Activated CD4-positive, alpha-beta T cell treated with anti-CD3 and anti-CD28 coated beads, Interleukin-2, Interleukin-4, amounts not matched to agents 100 ng/mL and 50 ng/mL, durations not matched to agents 16 hours and 8 hours (primary cell): ENCODE measurements around the gene RBFOX2.
"Not testable (repeated sequence)": the region's sequence is repeated elsewhere in the genome, so short reads cannot be mapped to it uniquely, and the experiment has no call there.

Source experiments
- DNase-seq: peaks from one replicate; pipeline ENCODE4 v3.0.0-alpha.2; 2020; ENCODE audit warnings: low spot score

RBFOX2 gene

DNA sequence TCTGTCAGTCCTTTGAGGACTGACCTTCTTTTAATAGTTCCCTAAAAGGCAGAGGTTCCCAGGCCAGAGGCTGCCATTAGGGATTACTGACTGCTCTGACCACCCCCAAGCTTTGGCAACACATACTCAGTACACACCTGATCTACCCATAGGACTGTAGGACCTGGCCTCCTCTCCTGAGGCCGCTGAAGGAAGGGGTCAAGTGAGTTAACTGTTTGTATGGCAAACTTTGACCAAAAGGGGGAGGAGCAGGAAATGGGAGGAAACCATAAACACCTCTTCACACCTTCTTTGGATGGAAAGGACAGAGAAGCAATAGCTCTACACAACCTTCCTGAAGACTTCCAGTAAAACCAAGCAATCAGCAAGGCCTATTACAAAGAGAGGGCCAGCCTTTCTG, 207.0 kb downstream of the RBFOX2 start:
- DNase-seq: no peak

DNA sequence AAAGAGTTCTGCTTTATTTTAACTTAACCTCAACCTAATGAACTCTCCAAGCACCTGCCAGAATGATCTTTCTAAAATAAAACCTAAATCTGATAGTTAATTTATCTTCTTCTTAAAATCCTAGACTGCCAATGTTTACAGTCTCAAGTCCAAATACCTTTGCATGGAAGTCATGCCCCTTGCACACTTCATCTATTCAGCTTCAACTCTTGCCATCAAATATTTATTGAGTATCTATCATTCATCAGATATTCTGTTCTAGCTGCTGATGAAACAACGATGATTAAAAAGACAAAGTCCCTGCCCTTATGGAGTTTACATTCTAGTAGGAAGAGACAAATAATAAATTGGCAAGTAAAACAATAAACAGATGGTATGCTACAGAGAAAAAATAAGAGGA, 209.2 kb downstream of the RBFOX2 start:
- DNase-seq: no peak

DNA sequence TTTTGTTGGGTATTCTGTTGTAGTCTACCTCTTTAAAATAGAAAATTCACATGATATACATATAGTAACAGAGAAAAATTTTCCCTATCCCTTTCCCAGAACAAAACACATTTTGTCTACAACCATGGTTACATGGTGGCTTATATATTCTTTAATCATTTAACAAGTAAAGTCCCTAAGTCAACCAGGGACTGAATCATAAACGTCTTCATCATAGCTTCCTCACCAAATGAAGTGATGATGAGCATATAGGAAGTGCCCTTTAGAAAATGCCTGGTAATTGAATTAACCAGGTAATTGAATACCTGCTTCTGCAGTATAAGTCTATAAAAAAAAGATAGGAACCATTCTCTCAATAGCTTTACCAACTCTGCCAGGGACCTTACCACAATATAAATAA, 209.7 kb downstream of the RBFOX2 start:
- no peak for DNase-seq

DNA sequence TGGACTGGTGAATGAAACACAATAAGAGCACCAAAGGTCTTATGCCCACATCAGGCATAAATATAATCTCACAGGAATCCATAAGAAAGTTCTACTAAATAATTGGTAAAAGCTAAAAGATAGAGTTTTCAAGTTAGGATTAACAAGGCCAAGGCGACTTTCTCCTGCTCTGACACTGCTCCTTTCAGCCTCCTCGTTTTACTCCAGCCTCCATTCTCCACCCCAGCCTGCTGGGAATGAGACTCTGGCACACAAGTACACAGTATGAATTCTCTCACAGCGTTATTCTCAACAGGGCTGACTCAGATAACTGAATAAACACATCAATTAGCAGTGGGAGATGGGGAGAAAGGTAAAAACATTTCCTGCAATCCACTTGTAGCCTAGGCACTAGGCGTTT, 216.0 kb downstream of the RBFOX2 start:
- no peak for DNase-seq

DNA sequence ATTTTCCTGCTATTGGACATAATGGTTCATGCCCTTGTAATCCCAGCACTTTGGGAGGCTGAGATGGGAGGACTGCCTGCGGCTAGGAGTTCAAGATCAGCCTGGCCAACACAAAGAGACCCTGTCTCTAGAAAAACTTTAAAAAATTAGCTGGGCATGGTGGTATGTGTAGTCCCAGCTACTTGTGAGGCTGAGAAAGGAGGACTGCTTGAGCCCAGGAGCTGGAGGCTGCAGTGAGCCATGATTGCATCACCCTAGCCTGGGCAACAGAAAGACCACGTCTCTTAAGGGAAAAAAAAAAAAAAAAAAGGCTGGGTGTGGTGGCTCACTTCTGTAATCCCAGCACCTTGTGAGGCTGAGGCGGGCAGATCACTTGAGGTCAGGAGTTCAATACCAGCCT, 217.0 kb downstream of the RBFOX2 start:
- DNase-seq: no peak

DNA sequence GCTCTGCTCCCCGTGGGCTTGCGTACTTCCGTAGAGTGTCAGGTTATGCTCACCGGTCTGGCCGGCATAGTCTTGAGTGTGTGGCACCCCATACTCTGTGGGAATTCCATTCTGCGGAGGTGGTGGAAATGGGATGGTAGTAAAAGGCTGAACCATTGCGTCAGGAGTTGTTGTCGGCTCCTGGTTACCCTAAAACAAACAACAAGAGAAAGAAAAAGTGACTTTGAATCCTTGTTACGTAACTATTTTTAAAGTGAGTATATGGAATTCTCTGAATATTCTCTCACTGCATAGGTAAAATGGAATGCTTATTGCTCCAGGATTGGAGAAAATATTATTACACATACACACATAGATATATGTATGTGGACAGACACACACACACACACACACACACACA, 218.8 kb downstream of the RBFOX2 start:
- no peak for DNase-seq

DNA sequence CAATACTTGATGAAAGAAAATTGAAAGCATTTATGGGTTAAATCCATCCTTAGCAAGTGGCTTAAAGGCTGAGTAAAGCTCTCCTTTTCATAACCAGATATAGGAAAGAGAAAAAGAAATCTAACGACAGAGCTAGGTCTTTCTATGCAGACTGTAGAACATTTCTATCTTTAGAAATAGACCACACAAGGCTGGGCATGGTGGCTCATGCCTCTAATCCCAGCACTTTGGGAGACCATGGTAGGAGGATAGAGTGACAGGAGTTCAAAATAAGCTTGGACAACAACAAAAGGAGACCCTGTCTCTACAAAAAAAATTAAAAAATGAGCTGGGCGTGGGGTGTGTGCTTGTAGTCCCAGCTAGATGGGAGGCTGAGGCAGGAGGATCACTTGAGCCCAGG, 220.2 kb downstream of the RBFOX2 start:
- no peak for DNase-seq

DNA sequence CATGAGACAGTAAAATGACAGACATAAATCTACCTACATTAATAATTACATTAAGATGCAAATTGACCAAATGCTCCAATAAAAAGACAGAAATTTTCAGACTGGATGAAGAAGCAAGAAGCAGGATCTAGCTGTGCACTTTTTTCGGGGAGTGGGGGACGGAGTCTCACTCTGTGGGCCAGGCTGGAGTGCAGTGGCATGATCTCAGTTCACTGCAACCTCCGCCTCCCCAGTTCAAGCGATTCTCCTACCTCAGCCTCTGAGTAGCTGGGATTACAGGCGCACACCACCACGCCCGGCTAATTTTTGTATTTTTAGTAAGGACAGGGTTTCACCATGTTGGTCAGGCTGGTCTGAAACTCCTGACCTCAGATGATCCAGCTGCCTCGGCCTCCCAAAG, 222.0 kb downstream of the RBFOX2 start:
- not testable (repeated sequence) for DNase-seq

DNA sequence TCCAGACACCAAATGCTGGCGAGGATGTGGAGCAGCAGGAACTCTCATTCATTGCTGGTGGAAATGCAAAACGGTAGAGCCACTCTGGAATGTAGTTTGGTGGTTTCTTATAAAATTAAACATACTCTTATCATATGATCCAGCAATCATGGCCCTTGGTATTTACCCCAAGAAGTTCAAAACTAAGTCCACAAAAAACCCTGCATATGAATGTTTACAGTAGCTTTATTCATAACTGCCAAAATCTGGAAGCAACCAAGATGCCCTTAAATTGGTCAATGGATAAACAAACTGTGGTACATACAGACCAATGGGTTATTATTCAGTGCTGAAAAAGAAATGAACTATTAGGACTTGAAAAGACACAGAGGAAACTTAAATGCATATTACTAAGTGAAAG, 223.2 kb downstream of the RBFOX2 start:
- DNase-seq: no peak

DNA sequence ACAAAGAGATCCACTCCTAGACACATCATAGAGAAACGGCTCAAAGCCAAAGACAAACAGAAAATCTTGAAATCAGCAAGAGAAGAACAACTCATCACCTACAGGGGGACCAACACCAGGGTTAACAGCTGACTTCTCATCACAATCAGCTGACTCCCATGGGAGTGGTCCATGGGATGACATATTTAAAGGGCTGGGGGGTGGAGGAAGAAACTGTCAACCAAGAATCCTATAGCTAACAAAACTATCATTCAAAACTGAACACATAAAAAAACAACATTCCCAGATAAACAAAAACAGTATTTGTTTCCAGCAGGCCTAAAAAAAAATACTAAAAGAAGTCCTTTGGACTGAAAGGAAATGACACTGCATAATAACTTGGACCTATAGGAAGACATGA, 224.2 kb downstream of the RBFOX2 start:
- no peak for DNase-seq

DNA sequence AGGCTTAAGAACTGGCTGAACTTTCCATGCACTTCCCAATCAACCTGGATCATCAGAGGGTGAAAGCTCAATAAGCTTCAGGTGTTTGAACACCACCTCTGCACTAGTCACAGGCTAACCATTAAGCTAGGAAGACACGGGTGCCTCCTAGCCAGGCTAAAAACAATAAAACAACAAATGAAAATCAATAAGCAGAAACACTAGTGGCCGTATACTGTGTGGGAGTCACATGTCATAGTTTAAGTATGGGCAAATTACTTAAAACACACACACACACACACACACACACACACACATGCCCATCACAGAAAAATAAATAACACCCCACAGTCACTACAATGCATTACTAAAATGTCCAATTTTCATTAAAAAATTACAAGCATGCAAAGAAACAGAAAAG, 225.7 kb downstream of the RBFOX2 start:
- no peak for DNase-seq

DNA sequence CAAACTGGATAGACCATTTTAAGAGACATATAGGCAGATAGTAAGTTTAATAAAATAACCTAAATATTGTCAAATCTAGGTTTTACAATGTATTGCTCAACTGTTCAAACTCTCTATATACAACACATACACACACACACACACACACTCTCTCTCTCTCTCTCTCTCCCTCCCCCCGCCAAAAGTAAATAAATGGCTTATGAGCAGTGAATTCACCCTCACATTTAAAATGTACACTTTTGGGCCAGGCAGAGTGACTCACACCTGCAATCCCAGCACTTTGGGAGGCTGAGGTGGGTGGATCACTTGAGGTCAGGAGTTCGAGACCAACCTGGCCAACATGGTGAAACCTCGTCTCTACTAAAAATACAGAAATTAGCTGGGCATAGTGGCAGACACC, 227.3 kb downstream of the RBFOX2 start:
- DNase-seq: not testable (repeated sequence)

DNA sequence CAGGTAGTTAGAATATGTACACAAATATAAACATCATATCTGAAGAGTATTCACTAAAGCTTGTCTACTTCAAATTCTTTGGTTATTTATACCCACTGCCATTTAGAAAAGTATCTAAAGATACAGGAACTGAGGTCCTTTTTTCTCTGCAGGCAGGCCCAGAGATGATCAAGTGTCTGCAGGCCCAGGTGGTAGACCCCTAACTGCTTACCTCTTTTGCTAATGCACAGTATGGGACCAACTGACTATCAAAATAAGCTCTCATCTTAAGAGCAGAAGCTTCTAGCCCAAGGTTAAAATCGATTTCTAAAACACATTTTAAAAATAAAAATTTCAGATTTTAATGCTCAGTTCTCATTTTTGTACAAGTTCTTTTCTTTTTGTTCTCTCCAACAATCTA, 229.5 kb downstream of the RBFOX2 start:
- DNase-seq: no peak

DNA sequence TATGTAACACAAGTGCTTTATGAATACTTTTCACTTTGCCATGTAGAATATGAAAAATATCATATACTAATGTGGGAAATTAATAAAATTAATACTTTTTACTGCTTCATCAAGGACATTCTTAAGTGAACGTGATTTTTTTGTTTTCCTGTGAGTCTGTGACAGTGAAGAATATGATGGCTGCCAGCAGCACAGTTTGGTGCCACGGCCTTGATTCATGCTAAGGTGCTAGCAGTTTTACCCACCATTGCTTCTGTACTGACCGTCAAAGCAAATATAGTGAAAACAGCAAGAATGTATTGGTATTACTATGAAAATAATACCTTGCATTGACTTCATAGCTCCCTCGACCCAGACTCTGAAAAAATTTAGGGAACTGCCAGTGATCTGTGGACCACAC, 231.2 kb downstream of the RBFOX2 start:
- no peak for DNase-seq

DNA sequence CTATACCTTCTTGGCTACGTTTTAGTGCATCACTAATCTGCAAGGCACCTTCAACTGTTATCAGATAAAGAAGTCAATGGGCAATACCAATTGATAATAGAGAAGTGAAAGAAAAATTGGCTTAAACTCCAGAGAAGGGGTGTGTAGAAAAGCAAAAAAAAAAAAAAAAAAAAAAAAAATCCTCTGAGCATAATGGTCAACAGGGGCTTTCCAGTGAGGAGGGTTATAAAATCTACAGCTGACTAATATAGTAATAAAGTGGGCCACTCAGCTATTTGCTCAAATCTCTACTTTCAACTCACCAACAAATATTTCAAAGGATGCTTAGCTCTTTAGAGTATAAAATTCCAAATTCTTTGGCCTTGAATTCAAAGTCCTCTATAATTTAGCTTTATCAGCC, 233.1 kb downstream of the RBFOX2 start:
- DNase-seq: no peak

DNA sequence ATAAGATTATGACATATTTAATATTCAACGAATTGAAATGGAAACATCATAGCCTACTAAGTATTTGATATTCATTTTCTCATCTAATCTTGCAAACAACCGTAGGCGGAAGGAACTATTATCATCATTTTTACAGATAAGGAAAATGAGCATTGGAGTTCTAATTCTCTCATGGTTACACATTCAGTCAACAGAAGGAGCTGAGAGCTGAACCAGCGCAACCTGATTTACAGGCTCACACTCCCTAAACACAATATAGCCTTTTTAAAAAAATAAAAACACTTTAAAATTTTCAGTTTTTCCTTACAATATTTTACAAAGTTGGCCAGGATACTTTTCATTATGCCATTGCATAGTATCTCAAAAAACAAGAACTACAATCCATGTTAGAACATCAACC, 236.1 kb downstream of the RBFOX2 start:
- DNase-seq: no peak

DNA sequence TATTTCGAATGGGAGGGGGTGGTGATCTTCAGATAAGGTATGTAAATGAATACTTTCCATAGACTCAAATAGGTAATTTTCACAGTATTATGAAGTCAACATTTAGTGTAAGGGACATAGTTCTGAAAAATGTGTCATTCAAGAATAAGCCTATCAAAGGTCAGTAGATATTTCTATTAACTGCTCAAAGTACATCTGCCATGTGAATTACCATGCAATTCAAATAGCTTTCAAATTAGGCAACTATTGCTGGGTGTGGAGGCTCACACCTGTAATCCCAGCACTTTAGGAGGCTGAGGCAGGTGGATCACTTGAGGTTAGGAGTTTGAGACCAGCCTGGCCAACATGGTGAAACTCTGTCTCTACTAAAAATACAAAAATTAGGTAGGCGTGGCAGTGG, 236.8 kb downstream of the RBFOX2 start:
- DNase-seq: not testable (repeated sequence)

DNA sequence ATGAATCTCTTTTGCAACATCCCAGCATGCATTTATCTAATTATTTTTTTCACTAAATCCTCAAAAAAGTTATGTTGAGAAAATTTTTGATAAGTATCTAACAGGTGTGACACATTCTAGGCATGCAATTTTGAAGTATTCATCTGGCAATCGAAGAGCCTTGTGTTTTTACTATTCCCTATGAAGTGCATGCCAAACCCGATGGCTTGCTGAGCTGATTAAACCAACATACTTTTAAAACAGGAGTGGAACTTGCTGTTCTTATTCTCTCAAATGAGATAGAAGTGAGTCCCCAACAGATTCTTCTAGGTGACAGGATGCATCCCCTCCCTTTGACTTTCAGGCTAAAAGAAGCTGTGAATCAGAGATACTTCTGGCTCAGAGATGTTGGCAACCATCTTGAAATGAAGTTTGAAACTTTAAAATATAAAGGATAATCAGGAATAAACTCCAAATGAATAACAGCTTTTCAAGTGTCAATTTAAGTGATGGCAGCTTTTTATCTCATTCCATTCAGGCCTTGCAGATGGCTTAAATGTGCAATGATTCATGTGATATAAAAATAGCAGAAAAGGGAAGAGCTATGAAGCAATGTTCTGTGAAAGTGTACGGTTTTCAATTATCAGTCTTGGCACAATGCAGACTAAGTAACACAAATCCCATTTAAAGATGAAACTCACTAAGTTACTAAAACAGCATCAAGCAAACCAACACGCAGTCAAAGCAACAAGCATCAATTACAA, 243.3 kb downstream of the RBFOX2 start:
- DNase-seq: no peak

DNA sequence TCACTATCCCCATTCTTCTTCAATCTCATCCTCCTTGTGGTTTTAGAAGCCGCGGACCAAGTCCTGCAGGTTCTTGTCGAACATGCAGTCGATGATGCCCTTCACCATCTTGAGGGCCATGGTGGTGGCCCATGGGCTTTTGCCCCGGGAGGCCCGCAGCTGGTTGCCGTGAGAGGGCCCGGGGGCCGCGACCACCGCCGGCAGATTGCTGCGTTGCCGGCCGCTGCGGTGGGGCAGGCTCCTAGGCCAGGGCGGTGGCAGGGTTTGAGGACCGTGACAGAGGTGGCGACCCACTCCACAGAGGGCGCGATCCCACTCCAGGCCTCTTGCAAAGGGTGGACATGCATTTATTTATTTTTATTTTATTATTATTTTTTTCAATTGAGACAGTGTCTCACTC, 244.0 kb downstream of the RBFOX2 start:
- DNase-seq: no peak

DNA sequence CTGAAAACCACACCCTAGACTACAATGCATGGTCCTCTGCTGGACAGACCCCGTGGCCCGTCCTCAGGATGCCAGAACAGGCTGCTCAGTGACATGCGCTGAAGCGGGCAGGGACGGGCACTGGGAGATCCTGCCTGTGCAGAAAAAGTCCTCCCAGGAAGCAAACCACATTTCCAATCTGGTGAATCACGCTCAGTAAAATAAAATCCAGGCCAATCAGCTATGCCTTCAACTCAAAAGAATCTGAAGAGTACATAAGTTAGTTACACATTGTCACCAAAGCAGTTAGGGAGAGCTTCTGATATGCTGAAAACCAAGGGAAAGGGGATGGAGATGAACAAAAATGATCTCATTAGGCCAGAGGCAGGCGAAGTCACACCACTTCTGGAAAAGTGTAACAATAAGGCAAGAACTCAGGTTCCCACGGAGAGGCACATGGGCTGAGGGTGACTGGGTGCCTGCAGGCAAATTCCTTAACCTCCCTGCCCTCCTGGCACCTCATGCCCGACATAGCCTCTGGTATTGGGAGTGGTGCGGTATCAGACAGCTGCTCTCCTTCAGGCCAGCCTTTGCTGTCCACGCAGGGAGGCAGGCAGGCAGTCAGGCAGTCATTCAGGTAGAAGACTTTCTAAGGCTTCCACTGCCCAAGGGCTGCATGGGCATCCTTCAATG, 244.5 kb downstream of the RBFOX2 start:
- no peak for DNase-seq

DNA sequence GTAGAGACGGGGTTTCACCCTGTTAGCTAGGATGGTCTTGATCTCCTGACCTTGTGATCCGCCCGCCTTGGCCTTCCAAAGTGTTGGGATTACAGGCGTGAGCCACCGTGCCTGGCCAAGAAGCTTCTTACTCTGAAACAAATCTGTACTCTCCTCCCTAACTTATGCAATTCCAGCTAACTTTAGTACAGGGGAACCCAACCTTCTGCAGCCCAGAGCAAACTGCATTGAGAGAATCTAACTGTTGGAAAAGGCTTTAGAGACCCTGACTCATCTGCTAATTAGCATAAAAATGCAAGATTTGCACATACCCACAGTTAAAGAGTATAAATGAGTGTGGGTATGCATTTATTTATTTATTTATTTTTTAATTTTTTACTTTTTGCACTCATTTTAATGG, 246.1 kb downstream of the RBFOX2 start:
- no peak for DNase-seq

DNA sequence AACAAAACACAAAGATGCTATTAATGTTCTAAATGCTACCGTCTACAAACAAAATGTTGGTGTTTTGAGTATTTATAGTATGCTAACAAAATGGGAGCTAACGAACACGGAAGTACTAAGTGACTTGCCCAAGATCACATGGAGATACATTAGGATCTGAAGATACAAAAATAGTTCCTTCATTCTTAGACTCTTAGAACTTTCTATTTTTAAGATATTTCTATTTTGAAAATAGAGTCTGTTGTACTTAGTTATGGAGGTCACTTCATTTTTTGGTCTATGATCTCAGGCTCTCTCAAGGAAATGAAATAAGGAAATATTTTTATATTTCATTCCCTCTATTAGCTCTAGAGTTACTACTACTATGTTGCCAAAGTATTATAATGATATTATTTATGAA, 246.7 kb downstream of the RBFOX2 start:
- DNase-seq: no peak

DNA sequence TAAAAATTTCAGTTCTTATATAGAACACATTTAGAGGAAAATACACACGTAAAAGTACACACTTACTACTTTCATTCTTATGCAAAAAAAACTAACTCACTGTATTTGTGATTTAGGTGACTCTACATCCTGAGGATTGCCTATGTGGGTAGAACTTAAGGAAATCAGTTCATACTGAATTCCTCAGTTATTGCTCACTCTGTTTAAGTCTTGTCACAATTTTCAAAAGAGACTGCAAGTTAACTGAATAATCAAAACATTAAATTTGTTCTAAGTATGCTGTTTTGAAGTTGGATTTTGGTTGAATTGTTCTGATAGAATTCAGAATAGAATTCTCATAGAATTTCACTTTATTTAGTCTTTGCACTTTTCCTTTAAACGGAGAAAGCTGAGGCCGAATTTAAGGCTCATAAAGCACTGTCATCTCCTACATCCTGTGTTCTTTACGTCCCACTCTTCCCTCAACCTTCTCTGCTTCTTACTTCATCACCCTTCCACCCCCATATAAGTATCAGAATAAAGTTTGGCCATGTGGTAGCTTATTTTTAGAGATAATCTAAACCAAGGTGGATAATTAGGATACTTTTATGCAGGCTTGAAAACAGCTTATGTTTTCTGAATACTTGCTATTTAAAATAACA, 251.2 kb downstream of the RBFOX2 start:
- no peak for DNase-seq

DNA sequence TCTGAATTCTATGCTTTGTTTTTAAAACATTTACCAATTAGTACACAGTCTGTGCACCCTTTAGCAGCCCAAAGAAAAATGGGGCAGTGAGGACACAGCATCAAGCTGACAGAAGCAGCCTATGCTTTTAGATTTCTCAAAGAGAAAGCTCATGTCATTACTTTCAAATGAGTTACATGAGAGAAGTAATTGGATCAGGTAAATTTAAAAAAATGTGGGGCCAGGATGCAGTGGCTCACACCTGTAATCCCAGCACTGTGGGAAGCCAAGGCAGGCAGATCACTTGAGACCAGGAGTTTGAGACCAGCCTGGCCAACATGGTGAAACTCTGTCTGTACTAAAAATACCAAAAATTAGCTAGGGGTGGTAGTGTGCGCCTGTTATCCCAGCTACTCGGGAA, 253.3 kb downstream of the RBFOX2 start:
- DNase-seq: no peak
